HEK293 (cell line): ENCODE results near the gene HOXC10.

Experiments
- CTCF ChIA-PET: fragments of 350-600 bp; formaldehyde crosslinking; extraction: SDS; loops from one replicate; lab custom pipeline; 2021; ENCODE audit warnings: antibody characterized with exemption; lab: Yijun Ruan, JAX
- POLR2A ChIA-PET: fragments of 300-600 bp; formaldehyde crosslinking; extraction: SDS; loops from one replicate; lab custom pipeline; 2020; ENCODE audit warnings: antibody characterized with exemption, inconsistent platforms; lab: Yijun Ruan, JAX
- H3K27ac ChIP-seq: fragments of 200-500 bp; sonication (Bioruptor generic); 2 replicates; pipeline ENCODE4 v1.5.1; 2014; ENCODE audit warnings: low read depth, low read length, control low read depth, inconsistent platforms; ENCODE audit errors: extremely low read depth
- H3K36me3 ChIP-seq, 2 experiments: fragments of 200-500 bp in 1 of 2; sonication (Bioruptor generic) in 1 of 2; 1 replicate in 1 of 2; 2 replicates in 1 of 2; pipeline ENCODE4 v1.5.1; 2014 to 2017; ENCODE audit warnings: inconsistent platforms in 2 of 2, low read length in 2 of 2; ENCODE audit not compliant: control insufficient read depth in 2 of 2, insufficient read depth in 1 of 2
- H3K4me1 ChIP-seq: fragments of 200-500 bp; sonication (Bioruptor generic); 2 replicates; pipeline ENCODE4 v1.5.1; 2014; ENCODE audit warnings: mild to moderate bottlenecking, low read length, inconsistent platforms; ENCODE audit not compliant: control insufficient read depth, insufficient read depth
- H3K4me3 ChIP-seq: 2 replicates; pipeline ENCODE4 v1.5.1; 2011; ENCODE audit warnings: low read depth, mild to moderate bottlenecking, control low read depth, low read length, moderate library complexity
- H3K9me3 ChIP-seq: fragments of 200-500 bp; sonication (Bioruptor generic); 2 replicates; pipeline ENCODE4 v1.5.1; 2014; ENCODE audit warnings: low read depth, low read length, inconsistent platforms; ENCODE audit not compliant: control insufficient read depth, insufficient read depth
- BCL11B ChIP-seq: fragments of 450-650 bp; formaldehyde crosslinking; IDR thresholded peaks from 2 replicates; pipeline ENCODE4 v1.5.1; 2016; ENCODE audit warnings: low read depth, missing biosample characterization, missing genetic modification characterization
- FEZF1 ChIP-seq: fragments of 450-650 bp; formaldehyde crosslinking; IDR thresholded peaks from 2 replicates; pipeline ENCODE4 v1.5.1; 2016; ENCODE audit warnings: missing biosample characterization, missing genetic modification characterization
- GLI4 ChIP-seq: fragments of 450-650 bp; formaldehyde crosslinking; IDR thresholded peaks from 2 replicates; pipeline ENCODE4 v1.5.1; 2016; ENCODE audit warnings: missing biosample characterization, missing genetic modification characterization
- GLIS1 ChIP-seq: fragments of 450-650 bp; formaldehyde crosslinking; IDR thresholded peaks from 2 replicates; pipeline ENCODE4 v1.5.1; 2016; ENCODE audit warnings: missing biosample characterization, missing genetic modification characterization
- GLIS2 ChIP-seq: fragments of 450-650 bp; formaldehyde crosslinking; IDR thresholded peaks from 2 replicates; pipeline ENCODE4 v1.5.1; 2016; ENCODE audit warnings: missing biosample characterization, missing genetic modification characterization
- KLF8 ChIP-seq: fragments of 450-650 bp; formaldehyde crosslinking; IDR thresholded peaks from 2 replicates; pipeline ENCODE4 v1.5.1; 2016; ENCODE audit warnings: missing biosample characterization, missing genetic modification characterization
- OVOL3 ChIP-seq: fragments of 450-650 bp; formaldehyde crosslinking; IDR thresholded peaks from 2 replicates; pipeline ENCODE4 v1.5.1; 2016; ENCODE audit warnings: missing biosample characterization, missing genetic modification characterization
- PRDM2 ChIP-seq: fragments of 450-650 bp; formaldehyde crosslinking; IDR thresholded peaks from 2 replicates; pipeline ENCODE4 v1.5.1; 2016; ENCODE audit warnings: missing biosample characterization, missing genetic modification characterization, borderline replicate concordance
- REST ChIP-seq: fragments of 450-650 bp; formaldehyde crosslinking; IDR thresholded peaks from 2 replicates; pipeline ENCODE4 v1.5.1; 2016; ENCODE audit warnings: missing biosample characterization, missing genetic modification characterization
- SCRT1 ChIP-seq: fragments of 450-650 bp; formaldehyde crosslinking; IDR thresholded peaks from 2 replicates; pipeline ENCODE4 v1.5.1; 2016; ENCODE audit warnings: missing biosample characterization, missing genetic modification characterization, borderline replicate concordance
- SP2 ChIP-seq: fragments of 450-650 bp; formaldehyde crosslinking; IDR thresholded peaks from 2 replicates; pipeline ENCODE4 v1.5.1; 2016; ENCODE audit warnings: missing biosample characterization, missing genetic modification characterization
- SP3 ChIP-seq: fragments of 450-650 bp; formaldehyde crosslinking; IDR thresholded peaks from 2 replicates; pipeline ENCODE4 v1.5.1; 2016; ENCODE audit warnings: missing biosample characterization, missing genetic modification characterization
- ZBTB48 ChIP-seq: fragments of 450-650 bp; formaldehyde crosslinking; IDR thresholded peaks from 2 replicates; pipeline ENCODE4 v1.5.1; 2016; ENCODE audit warnings: missing biosample characterization, missing genetic modification characterization
- ZBTB49 ChIP-seq: fragments of 450-650 bp; formaldehyde crosslinking; IDR thresholded peaks from 2 replicates; pipeline ENCODE4 v1.5.1; 2016; ENCODE audit warnings: missing biosample characterization, missing genetic modification characterization, low read depth
- ZBTB7A ChIP-seq: fragments of 450-650 bp; formaldehyde crosslinking; IDR thresholded peaks from 2 replicates; pipeline ENCODE4 v1.5.1; 2016; ENCODE audit warnings: low read depth, missing biosample characterization, missing genetic modification characterization
- ZEB2 ChIP-seq: fragments of 450-650 bp; formaldehyde crosslinking; IDR thresholded peaks from 2 replicates; pipeline ENCODE4 v1.5.1; 2016; ENCODE audit warnings: missing biosample characterization, missing genetic modification characterization
- ZNF133 ChIP-seq: fragments of 450-650 bp; formaldehyde crosslinking; IDR thresholded peaks from 2 replicates; pipeline ENCODE4 v1.5.1; 2016; ENCODE audit warnings: missing biosample characterization, missing genetic modification characterization
- ZNF140 ChIP-seq: fragments of 450-650 bp; formaldehyde crosslinking; IDR thresholded peaks from 2 replicates; pipeline ENCODE4 v1.5.1; 2016; ENCODE audit warnings: missing biosample characterization, missing genetic modification characterization
- ZNF302 ChIP-seq: fragments of 450-650 bp; formaldehyde crosslinking; IDR thresholded peaks from 2 replicates; pipeline ENCODE4 v1.5.1; 2016; ENCODE audit warnings: missing biosample characterization, missing genetic modification characterization, low read depth
- ZNF354C ChIP-seq: fragments of 450-650 bp; formaldehyde crosslinking; IDR thresholded peaks from 2 replicates; pipeline ENCODE4 v1.5.1; 2016; ENCODE audit warnings: missing biosample characterization, missing genetic modification characterization, low read depth, borderline replicate concordance
- ZNF600 ChIP-seq: fragments of 450-650 bp; formaldehyde crosslinking; IDR thresholded peaks from 2 replicates; pipeline ENCODE4 v1.5.1; 2016; ENCODE audit warnings: missing biosample characterization, missing genetic modification characterization
- ZNF658 ChIP-seq: fragments of 450-650 bp; formaldehyde crosslinking; IDR thresholded peaks from 2 replicates; pipeline ENCODE4; 2016; ENCODE audit warnings: missing biosample characterization, missing genetic modification characterization
- ZNF768 ChIP-seq: fragments of 450-650 bp; formaldehyde crosslinking; IDR thresholded peaks from 2 replicates; pipeline ENCODE4 v1.5.1; 2018; ENCODE audit warnings: missing biosample characterization, mild to moderate bottlenecking, missing genetic modification characterization
- ZNF777 ChIP-seq: fragments of 450-650 bp; formaldehyde crosslinking; IDR thresholded peaks from 2 replicates; pipeline ENCODE4 v1.5.1; 2017; ENCODE audit warnings: missing biosample characterization, missing genetic modification characterization, borderline replicate concordance
- ZNF792 ChIP-seq: fragments of 450-650 bp; formaldehyde crosslinking; IDR thresholded peaks from 2 replicates; pipeline ENCODE4 v1.5.1; 2016; ENCODE audit warnings: missing biosample characterization, missing genetic modification characterization
- ZSCAN23 ChIP-seq: fragments of 450-650 bp; formaldehyde crosslinking; IDR thresholded peaks from 2 replicates; pipeline ENCODE4 v1.5.1; 2016; ENCODE audit warnings: missing biosample characterization, missing genetic modification characterization

HOXC10 gene

GRCh38 chr12:53976823-53977595 is 7.9 kb upstream of the HOXC10 start:
- ChIA-PET CTCF (interaction anchor here (0.5 to 0.7 kb wide), 3 partner anchors 12 to 643 kb away, joined by 3 read pairs; no protein-coding TSS in a partner anchor), POLR2A (interaction anchor here (0.6 to 0.9 kb wide), 2 partner anchors 10 to 18 kb away, joined by 3 to 4 read pairs; no protein-coding TSS in a partner anchor)
- no peaks in the 10 kb centered on the region for H3K36me3 ChIP-seq
- no peaks in the 10 kb centered on the region for H3K9me3 ChIP-seq
- no peak overlapping the region for H3K4me3 ChIP-seq
- H3K4me1 ChIP-seq = peaks cover 49% of the 10 kb centered on the region
- H3K27ac ChIP-seq = peak overlapping the region; percentile 91; the same call in 1 of the 2 replicates
- TF ChIP-seq ZNF133 (tag by site-specific recombination) (no peak), PRDM2 (tag by site-specific recombination) (no peak), ZNF354C (no peak), ZBTB7A (tag by site-specific recombination) (no peak), ZNF140 (tag by site-specific recombination) (no peak), ZNF302 (tag by site-specific recombination) (no peak), SP3 (tag by site-specific recombination) (0 out of 2 replicates have a peak, but pooled peaks have one; percentile 37), ZBTB48 (tag by site-specific recombination) (no peak), REST (tag by site-specific recombination) (no peak), OVOL3 (tag by site-specific recombination) (no peak), ZNF600 (tag by site-specific recombination) (no peak; the same call in 1 of the 2 replicates), GLI4 (tag by site-specific recombination) (no peak), ZNF777 (tag by site-specific recombination) (no peak), GLIS2 (tag by site-specific recombination) (0 out of 2 replicates have a peak, but pooled peaks have one; percentile 23), FEZF1 (no peak), GLIS1 (tag by site-specific recombination) (peak; percentile 82), ZEB2 (tag by site-specific recombination) (0 out of 2 replicates have a peak, but pooled peaks have one; percentile 1), SCRT1 (tag by site-specific recombination) (no peak), ZSCAN23 (no peak), SP2 (tag by site-specific recombination) (no peak), ZNF658 (no peak), BCL11B (tag by site-specific recombination) (no peak), KLF8 (tag by site-specific recombination) (no peak), ZBTB49 (tag by site-specific recombination) (no peak), ZNF792 (tag by site-specific recombination) (no peak), ZNF768 (tag by site-specific recombination) (no peak)
